Liver (tissue), 9 donors: ENCODE data around the gene ZNF276. TPM values are rescaled to one million over a fixed set of nuclear protein-coding genes. Genes with fewer than 3 reads are reported as not detected.

ENCODE experiments used
- DNase-seq: peaks from one replicate; pipeline ENCODE4 v3.0.0-alpha.2; 2017; ENCODE audit warnings: low spot score
- H3K27ac ChIP-seq, 2 donors: one replicate each; pipeline ENCODE4 v1.7.0; 2013; ENCODE audit warnings: inconsistent platforms in 2 of 2, low read length in 2 of 2, control low read depth in 1 of 2, low read depth in 1 of 2, mild to moderate bottlenecking in 1 of 2
- H3K27me3 ChIP-seq, 4 donors: one replicate each; pipeline versions ENCODE4 v1.6.1 to v1.7.0; 2013; ENCODE audit warnings: low read length in 3 of 4, inconsistent platforms in 1 of 4, mild to moderate bottlenecking in 1 of 4, moderate library complexity in 1 of 4; ENCODE audit not compliant: control insufficient read depth in 4 of 4, insufficient read depth in 4 of 4
- H3K36me3 ChIP-seq, 4 donors: one replicate each; pipeline versions ENCODE4 v1.6.1 to v1.7.0; 2013; ENCODE audit warnings: low read length in 3 of 4, mild to moderate bottlenecking in 3 of 4, low read depth in 1 of 4, moderate library complexity in 1 of 4; ENCODE audit not compliant: control insufficient read depth in 4 of 4, insufficient read depth in 3 of 4
- H3K4me1 ChIP-seq, 4 donors: one replicate each; pipeline versions ENCODE4 v1.6.1 to v1.7.0; 2013; ENCODE audit warnings: low read length in 3 of 4, mild to moderate bottlenecking in 3 of 4, moderate library complexity in 1 of 4; ENCODE audit not compliant: control insufficient read depth in 4 of 4, insufficient read depth in 4 of 4
- H3K4me3 ChIP-seq, 3 donors: one replicate each; pipeline versions ENCODE4 v1.6.1 to v1.7.0; 2013; ENCODE audit warnings: low read length in 3 of 3, control low read depth in 1 of 3, low read depth in 1 of 3, mild to moderate bottlenecking in 1 of 3
- H3K9ac ChIP-seq, 2 donors: one replicate each; pipeline ENCODE4 v1.7.0; 2013; ENCODE audit warnings: low read length in 2 of 2, mild to moderate bottlenecking in 2 of 2, moderate library complexity in 2 of 2, control low read depth in 1 of 2, low read depth in 1 of 2
- H3K9me3 ChIP-seq, 4 donors: one replicate each; pipeline versions ENCODE4 v1.6.1 to v1.7.0; 2013; ENCODE audit warnings: low read length in 3 of 4; ENCODE audit not compliant: control insufficient read depth in 4 of 4
- CTCF ChIP-seq: fragments of 150-350 bp; IDR thresholded peaks from 2 replicates; pipeline ENCODE4 v1.5.1; 2017; ENCODE audit warnings: improper control_type of control experiment, low read depth, low read length; ENCODE audit not compliant: missing input control
- EGR1 ChIP-seq, 2 donors: IDR thresholded peaks; 2 replicates each; pipeline ENCODE4 v1.6.1; 2016 to 2018; ENCODE audit warnings: antibody characterized with exemption in 2 of 2, low read depth in 2 of 2
- FOXA1 ChIP-seq: IDR thresholded peaks from 2 replicates; pipeline ENCODE4 v1.6.1; 2016; ENCODE audit warnings: antibody characterized with exemption
- FOXA2 ChIP-seq: IDR thresholded peaks from 2 replicates; pipeline ENCODE4 v1.6.1; 2016; ENCODE audit warnings: antibody characterized with exemption
- GABPA ChIP-seq, 2 donors: IDR thresholded peaks in 1 of 2; conservative IDR thresholded peaks in 1 of 2; 2 replicates each; pipeline ENCODE4 v1.6.1; 2016; ENCODE audit warnings: antibody characterized with exemption in 2 of 2, mild to moderate bottlenecking in 1 of 2, moderate library complexity in 1 of 2
- HNF4A ChIP-seq, 2 donors: conservative IDR thresholded peaks; 2 replicates each; pipeline ENCODE4 v1.6.1; 2016; ENCODE audit warnings: antibody characterized with exemption in 2 of 2, mild to moderate bottlenecking in 2 of 2
- HNF4G ChIP-seq: IDR thresholded peaks from 2 replicates; pipeline ENCODE4 v1.6.1; 2016; ENCODE audit warnings: antibody characterized with exemption
- JUND ChIP-seq, 2 donors: IDR thresholded peaks; 2 replicates each; pipeline ENCODE4 v1.6.1; 2016; ENCODE audit warnings: antibody characterized with exemption in 2 of 2
- NR2F2 ChIP-seq: IDR thresholded peaks from 2 replicates; pipeline ENCODE4 v1.6.1; 2016; ENCODE audit warnings: antibody characterized with exemption
- RAD21 ChIP-seq, 2 donors: IDR thresholded peaks; 2 replicates each; pipeline ENCODE4 v1.6.1; 2016; ENCODE audit warnings: antibody characterized with exemption in 2 of 2, mild to moderate bottlenecking in 2 of 2
- REST ChIP-seq: IDR thresholded peaks from 2 replicates; pipeline ENCODE4 v1.6.1; 2016; ENCODE audit warnings: antibody characterized with exemption, mild to moderate bottlenecking
- RXRA ChIP-seq, 2 donors: IDR thresholded peaks; 2 replicates each; pipeline ENCODE4 v1.6.1; 2017 to 2018; ENCODE audit warnings: antibody characterized with exemption in 2 of 2, mild to moderate bottlenecking in 1 of 2
- SP1 ChIP-seq: IDR thresholded peaks from 2 replicates; pipeline ENCODE4 v1.6.1; 2018; ENCODE audit warnings: antibody characterized with exemption, mild to moderate bottlenecking
- TAF1 ChIP-seq: conservative IDR thresholded peaks from 2 replicates; pipeline ENCODE4 v1.6.1; 2016; ENCODE audit warnings: antibody characterized with exemption, mild to moderate bottlenecking
- YY1 ChIP-seq: IDR thresholded peaks from 2 replicates; pipeline ENCODE4 v1.6.1; 2016; ENCODE audit warnings: antibody characterized with exemption, mild to moderate bottlenecking
- WGBS: extraction: QIAGEN DNeasy Blood & Tissue Kit; methylation state at CpG from one replicate; pipeline ENCODE4 v1.1.7; 2013; 5-methylcytosine and 5-hydroxymethylcytosine counted together
- polyA plus RNA-seq, 2 donors: library from polyadenylated mRNA; stranded (reverse) in 1 of 2; unstranded in 1 of 2; fragments of 200-250 nt in 1 of 2; fragments of >200 nt in 1 of 2; fragmentation: Nextera tagmentation in 1 of 2; extraction: Ambion mirVana in 1 of 2; gene quantifications; one replicate each; pipeline versions ENCODE4 v1.2.1 to v1.2.3, GENCODE V29; 2013 to 2015
- total RNA-seq, 2 donors: library from RNA; depleted of rRNA; stranded (reverse); fragments of >200 nt; gene quantifications; one replicate each; pipeline ENCODE4 v1.2.3, GENCODE V29; 2014
- TF ChIP-seq, protein P1 (sequence below): IDR thresholded peaks from 2 replicates; pipeline ENCODE4 v1.6.1; 2016; ENCODE audit warnings: antibody characterized with exemption
- TF ChIP-seq, protein P2 (sequence below): IDR thresholded peaks from 2 replicates; pipeline ENCODE4 v1.6.1; 2016; ENCODE audit warnings: antibody characterized with exemption
- TF ChIP-seq, protein P3 (sequence below): IDR thresholded peaks from 2 replicates; pipeline ENCODE4 v1.6.1; 2016; ENCODE audit warnings: antibody characterized with exemption
- donor health status: healthy.
- donor health status: healthy.
- donor health status: healthy.
- donor health status: healthy.
- donor health status: healthy.

Gene ZNF276
- total and polyA plus RNA-seq, 4 donors = 4.9 to 22.8 (median 8.7) TPM

DNA sequence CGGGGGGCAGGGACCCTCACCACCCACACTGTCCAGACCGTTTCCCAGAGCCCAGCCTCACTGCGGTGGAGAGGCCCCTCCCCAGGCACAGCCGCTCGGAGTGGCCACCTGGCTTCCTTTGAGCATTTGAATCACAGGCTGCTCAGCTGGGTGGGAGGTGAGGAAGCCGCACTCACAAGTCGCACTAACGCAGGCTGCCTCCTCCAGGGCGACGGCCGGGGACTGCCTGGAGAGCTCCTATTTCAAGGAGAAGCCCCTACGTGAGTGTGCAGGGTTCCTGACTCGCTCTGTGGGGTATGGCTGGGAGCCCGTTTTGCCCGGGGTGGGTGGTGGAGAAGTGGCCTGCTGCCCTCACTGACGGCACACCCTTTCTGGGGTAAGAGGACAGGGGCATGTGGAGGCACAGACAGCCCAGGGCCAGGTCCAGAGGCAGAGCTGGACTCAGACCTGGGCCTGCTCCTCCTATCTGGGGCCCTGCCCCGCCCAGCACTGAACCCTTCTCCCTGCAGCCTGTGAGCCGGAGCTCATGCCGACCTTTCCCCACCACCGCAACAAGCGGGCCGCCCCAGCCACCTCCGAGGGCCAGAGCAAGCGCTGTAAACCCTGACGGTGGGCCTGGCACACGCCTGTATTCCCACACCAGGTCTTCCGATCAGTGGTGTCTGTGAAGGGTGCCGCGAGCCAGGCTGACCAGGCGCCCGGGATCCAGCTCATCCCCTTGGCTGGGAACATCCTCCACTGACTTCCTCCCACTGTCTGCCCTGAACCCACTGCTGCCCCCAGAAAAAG, 26.1 kb upstream of the ZNF276 start:
- Histone ChIP-seq H3K9me3 (no peaks in the 10 kb centered on the region), H3K9ac (no peak overlapping the region), H3K27me3 (no peaks in the 10 kb centered on the region), H3K4me1 (peaks cover 3 to 14% (median 8%) of the 10 kb centered on the region in 4 donors), H3K27ac (no peak overlapping the region), H3K4me3 (no peak overlapping the region), H3K36me3 (peaks cover 14 to 41% (median 22%) of the 10 kb centered on the region in 4 donors)
- 87% methylated on average over 31 of the region's 31 CpGs for WGBS
- DNase-seq = no peak
- TF ChIP-seq HNF4G (no peak), RAD21 (IDR thresholded peaks at IDR 0.05) (no peak), HNF4A (conservative IDR thresholded peaks at IDR 0.05) (no peak), CTCF (no peak), EGR1 (IDR thresholded peaks at IDR 0.05; ENCODE audit: low read depth in 2 of 2) (no peak)

DNA sequence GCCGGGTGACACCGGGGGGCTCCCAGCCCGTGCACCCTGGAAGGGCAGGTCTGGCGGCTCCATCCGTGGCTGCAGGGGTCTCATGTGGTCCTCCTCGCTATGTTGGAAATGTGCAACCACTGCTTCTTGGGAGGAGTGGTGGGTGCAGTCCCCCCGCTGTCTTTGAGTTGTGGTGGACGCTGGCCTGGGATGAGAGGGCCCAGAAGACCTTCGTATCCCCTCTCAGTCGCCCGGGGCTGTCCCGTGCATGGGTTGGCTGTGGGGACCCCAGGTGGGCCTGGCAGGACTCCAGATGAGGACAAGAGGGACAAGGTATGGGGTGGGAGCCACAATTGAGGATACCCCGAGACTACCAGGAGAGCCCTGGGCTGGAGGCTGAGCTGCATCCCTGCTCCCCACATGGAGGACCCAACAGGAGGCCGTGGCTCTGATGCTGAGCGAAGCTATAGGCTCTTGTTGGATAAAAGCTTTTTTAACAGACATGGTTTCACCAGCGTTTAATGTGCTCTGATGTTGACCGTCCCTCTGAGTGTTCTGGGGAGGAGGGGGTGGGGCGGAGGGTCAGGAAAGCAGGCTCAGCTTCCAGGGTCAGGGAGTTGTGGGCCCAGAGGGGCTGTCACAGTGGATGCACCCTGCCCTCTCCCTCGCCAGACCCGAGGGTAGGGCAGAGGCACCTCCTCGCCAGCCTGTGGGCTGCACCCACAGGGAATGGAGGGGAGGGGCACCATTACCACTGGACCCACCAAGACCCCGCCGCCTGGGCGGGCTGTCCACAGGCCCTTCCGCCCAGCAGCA, 25.3 kb upstream of the ZNF276 start:
- TF ChIP-seq SP1 = no peak
- TF ChIP-seq TAF1 = no peak
- TF ChIP-seq RAD21 (IDR thresholded peaks at IDR 0.05) = no peak
- TF ChIP-seq EGR1 (IDR thresholded peaks at IDR 0.05; ENCODE audit: low read depth in 2 of 2) = no peak
- TF ChIP-seq, protein P1, sequence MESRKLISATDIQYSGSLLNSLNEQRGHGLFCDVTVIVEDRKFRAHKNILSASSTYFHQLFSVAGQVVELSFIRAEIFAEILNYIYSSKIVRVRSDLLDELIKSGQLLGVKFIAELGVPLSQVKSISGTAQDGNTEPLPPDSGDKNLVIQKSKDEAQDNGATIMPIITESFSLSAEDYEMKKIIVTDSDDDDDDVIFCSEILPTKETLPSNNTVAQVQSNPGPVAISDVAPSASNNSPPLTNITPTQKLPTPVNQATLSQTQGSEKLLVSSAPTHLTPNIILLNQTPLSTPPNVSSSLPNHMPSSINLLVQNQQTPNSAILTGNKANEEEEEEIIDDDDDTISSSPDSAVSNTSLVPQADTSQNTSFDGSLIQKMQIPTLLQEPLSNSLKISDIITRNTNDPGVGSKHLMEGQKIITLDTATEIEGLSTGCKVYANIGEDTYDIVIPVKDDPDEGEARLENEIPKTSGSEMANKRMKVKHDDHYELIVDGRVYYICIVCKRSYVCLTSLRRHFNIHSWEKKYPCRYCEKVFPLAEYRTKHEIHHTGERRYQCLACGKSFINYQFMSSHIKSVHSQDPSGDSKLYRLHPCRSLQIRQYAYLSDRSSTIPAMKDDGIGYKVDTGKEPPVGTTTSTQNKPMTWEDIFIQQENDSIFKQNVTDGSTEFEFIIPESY = no peak
- TF ChIP-seq, protein P2, sequence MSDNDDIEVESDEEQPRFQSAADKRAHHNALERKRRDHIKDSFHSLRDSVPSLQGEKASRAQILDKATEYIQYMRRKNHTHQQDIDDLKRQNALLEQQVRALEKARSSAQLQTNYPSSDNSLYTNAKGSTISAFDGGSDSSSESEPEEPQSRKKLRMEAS = no peak
- no peak for TF ChIP-seq FOXA2
- TF ChIP-seq HNF4G = no peak
- TF ChIP-seq YY1 = no peak
- TF ChIP-seq JUND (IDR thresholded peaks at IDR 0.05) = no peak
- TF ChIP-seq REST = no peak
- no peak for TF ChIP-seq GABPA (IDR thresholded peaks at IDR 0.05 in 1 of 2, conservative IDR thresholded peaks at IDR 0.05 in 1 of 2)
- TF ChIP-seq, protein P3, sequence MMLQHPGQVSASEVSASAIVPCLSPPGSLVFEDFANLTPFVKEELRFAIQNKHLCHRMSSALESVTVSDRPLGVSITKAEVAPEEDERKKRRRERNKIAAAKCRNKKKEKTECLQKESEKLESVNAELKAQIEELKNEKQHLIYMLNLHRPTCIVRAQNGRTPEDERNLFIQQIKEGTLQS = no peak
- TF ChIP-seq RXRA (IDR thresholded peaks at IDR 0.05) = no peak
- TF ChIP-seq CTCF = no peak
- TF ChIP-seq NR2F2 = no peak
- TF ChIP-seq HNF4A (conservative IDR thresholded peaks at IDR 0.05) = no peak
- TF ChIP-seq FOXA1 = no peak
- Histone ChIP-seq H3K9ac (no peak overlapping the region), H3K4me1 (peaks cover 5 to 22% (median 13%) of the 10 kb centered on the region in 4 donors), H3K4me3 (no peak overlapping the region), H3K27me3 (no peaks in the 10 kb centered on the region), H3K27ac (no peak overlapping the region), H3K36me3 (peaks cover 14 to 36% (median 22%) of the 10 kb centered on the region in 4 donors), H3K9me3 (no peaks in the 10 kb centered on the region)
- 83% methylated on average over 25 of the region's 25 CpGs for WGBS
- no peak for DNase-seq
